ENCODE data around the gene TBC1D24. TPM values are rescaled to one million over a fixed set of nuclear protein-coding genes. Genes with fewer than 3 reads are reported as not detected.

TBC1D24 gene
- total RNA-seq, 3 donors from 2014 or later = 8.8 to 22.0 (median 16.7) TPM

DNA sequence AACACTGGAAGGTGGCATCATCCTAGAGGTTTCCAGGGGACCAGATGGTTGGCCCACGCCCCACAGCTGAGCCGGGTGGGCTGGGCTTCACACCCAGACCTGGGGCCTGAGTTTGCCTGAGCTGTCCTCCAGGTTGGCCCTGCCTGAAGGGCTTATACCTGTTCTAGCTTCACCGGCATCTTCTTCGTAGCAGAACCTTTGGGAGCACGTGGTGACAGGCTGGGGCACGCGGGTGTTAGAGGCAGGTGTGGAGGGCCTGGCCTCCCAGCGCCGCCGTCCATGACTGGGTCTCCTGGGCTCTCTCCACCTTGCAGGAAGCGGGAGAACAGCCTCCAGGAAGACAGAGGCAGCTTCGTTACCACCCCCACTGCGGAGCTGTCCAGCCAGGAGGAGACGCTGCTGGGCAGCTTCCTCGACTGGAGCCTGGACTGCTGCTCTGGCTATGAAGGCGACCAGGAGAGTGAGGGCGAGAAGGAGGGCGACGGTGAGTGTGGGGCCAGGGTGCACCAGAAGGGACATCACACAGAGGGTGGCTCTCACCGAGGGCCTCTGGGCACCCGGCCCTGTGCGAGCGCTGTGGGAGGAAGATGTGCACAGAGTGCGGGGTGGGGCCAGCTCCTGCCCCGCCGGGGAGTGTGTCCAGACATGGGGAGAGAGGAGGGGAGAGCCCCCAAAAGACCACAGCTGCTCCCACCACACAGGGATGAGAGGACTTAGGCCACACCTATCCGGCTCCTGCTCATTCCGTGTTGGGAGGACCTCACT is 19.7 kb upstream of the TBC1D24 start:
- Histone ChIP-seq H3K36me3 (no peaks in the 10 kb centered on the region), H3K4me1 (peaks cover 0 to 4% of the 10 kb centered on the region in 2 donors), H3K4me3 (no peak overlapping the region), H3K27me3 (no peaks in the 10 kb centered on the region), H3K9me3 (no peaks in the 10 kb centered on the region), H3K27ac (no peak overlapping the region)
- intact Hi-C loops (cut with DNase I; ENCODE audit: low total_unique reads) = no loop called here
- TF ChIP-seq POLR2AphosphoS5 (IDR thresholded peaks at IDR 0.05) (no peak), POLR2A (IDR thresholded peaks at IDR 0.05) (no peak)
- TF ChIP-seq, protein P1, sequence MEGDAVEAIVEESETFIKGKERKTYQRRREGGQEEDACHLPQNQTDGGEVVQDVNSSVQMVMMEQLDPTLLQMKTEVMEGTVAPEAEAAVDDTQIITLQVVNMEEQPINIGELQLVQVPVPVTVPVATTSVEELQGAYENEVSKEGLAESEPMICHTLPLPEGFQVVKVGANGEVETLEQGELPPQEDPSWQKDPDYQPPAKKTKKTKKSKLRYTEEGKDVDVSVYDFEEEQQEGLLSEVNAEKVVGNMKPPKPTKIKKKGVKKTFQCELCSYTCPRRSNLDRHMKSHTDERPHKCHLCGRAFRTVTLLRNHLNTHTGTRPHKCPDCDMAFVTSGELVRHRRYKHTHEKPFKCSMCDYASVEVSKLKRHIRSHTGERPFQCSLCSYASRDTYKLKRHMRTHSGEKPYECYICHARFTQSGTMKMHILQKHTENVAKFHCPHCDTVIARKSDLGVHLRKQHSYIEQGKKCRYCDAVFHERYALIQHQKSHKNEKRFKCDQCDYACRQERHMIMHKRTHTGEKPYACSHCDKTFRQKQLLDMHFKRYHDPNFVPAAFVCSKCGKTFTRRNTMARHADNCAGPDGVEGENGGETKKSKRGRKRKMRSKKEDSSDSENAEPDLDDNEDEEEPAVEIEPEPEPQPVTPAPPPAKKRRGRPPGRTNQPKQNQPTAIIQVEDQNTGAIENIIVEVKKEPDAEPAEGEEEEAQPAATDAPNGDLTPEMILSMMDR (IDR thresholded peaks at IDR 0.05) = no peak
- DNase-seq (ENCODE audit: low spot score in 2 of 2) = no peak

DNA sequence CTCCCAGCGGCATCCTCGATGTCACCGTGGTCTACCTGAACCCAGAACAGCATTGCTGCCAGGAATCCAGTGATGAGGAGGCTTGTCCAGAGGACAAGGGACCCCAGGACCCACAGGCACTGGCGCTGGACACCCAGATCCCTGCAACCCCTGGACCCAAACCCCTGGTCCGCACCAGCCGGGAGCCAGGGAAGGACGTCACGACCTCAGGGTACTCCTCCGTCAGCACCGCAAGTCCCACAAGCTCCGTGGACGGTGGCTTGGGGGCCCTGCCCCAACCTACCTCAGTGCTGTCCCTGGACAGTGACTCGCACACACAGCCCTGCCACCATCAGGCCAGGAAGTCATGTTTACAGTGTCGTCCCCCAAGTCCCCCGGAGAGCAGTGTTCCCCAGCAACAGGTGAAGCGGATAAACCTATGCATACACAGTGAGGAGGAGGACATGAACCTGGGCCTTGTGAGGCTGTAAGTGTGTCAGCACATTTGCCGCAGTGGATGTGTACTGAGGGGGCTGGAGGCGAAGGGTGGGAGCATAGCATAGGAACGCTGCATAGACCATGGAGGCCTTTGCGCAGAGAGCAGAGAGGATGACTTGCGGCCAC is 18.3 kb upstream of the TBC1D24 start:
- Histone ChIP-seq H3K9me3 (no peaks in the 10 kb centered on the region), H3K36me3 (no peaks in the 10 kb centered on the region), H3K27me3 (no peaks in the 10 kb centered on the region), H3K4me3 (no peak overlapping the region), H3K4me1 (peaks cover 0 to 4% of the 10 kb centered on the region in 2 donors), H3K27ac (no peak overlapping the region)
- DNase-seq (ENCODE audit: low spot score in 2 of 2) = no peak
- intact Hi-C loops (cut with DNase I; ENCODE audit: low total_unique reads) = no loop called here
- no peak for TF ChIP-seq POLR2A (IDR thresholded peaks at IDR 0.05)

DNA sequence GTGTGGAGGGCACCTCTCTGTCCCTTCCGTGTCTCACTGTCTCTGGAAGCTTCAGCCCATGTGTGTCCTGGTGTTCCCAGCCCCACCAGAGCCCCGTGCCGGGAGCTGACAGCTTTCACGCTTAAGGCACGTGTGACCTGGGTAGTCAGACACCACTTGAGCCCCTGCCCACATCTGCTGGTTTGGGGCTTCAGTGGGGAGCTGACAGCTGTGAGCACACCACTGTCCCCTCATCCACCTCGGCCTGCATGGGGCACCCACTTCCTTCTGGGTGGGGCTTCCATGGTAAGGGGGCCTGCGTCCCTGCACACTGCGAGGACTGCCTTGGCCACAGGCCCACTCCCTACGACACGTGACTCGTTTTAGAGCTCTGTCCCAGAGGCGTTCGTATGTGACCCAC is 17.7 kb upstream of the TBC1D24 start:
- Histone ChIP-seq H3K27ac (no peak overlapping the region), H3K4me1 (peaks cover 0 to 4% of the 10 kb centered on the region in 2 donors), H3K36me3 (no peaks in the 10 kb centered on the region), H3K4me3 (no peak overlapping the region), H3K27me3 (no peaks in the 10 kb centered on the region), H3K9me3 (no peaks in the 10 kb centered on the region)
- DNase-seq (ENCODE audit: low spot score in 2 of 2) = no peak
- intact Hi-C loops (cut with DNase I; ENCODE audit: low total_unique reads) = no loop called here
- TF ChIP-seq POLR2AphosphoS5 (IDR thresholded peaks at IDR 0.05) (no peak), POLR2A (IDR thresholded peaks at IDR 0.05) (no peak)
- TF ChIP-seq, protein P1 (IDR thresholded peaks at IDR 0.05) = no peak

DNA sequence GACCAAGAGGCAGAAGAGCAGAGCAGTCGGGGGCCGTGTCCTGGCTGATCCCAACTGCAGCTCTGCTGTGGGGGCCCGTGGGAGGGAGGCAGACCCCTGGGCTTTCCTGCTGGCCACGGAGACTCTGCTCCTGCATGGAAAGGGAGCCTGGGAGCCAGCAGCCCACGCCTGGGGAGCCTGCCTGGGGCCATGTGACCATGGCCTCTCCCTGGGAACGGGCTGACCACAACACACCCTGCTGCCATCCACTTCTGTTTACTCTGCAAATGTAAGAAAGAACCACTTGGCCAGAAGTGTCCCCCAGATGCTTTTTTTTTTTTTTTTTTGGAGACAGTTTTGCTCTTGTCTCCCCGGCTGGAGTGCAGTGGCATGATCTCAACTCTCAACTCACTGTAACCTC is 17.0 kb upstream of the TBC1D24 start:
- H3K9me3 ChIP-seq = no peaks in the 10 kb centered on the region
- H3K27ac ChIP-seq = no peak overlapping the region
- TF ChIP-seq, protein P1 (IDR thresholded peaks at IDR 0.05) = no peak
- TF ChIP-seq POLR2A (IDR thresholded peaks at IDR 0.05) = no peak
- TF ChIP-seq POLR2AphosphoS5 (IDR thresholded peaks at IDR 0.05) = no peak
- peaks cover 0 to 4% of the 10 kb centered on the region in 2 donors for H3K4me1 ChIP-seq
- DNase-seq (ENCODE audit: low spot score in 2 of 2) = no peak
- no peaks in the 10 kb centered on the region for H3K27me3 ChIP-seq
- intact Hi-C loops (cut with DNase I; ENCODE audit: low total_unique reads) = no loop called here
- H3K4me3 ChIP-seq = no peak overlapping the region
- no peaks in the 10 kb centered on the region for H3K36me3 ChIP-seq

DNA sequence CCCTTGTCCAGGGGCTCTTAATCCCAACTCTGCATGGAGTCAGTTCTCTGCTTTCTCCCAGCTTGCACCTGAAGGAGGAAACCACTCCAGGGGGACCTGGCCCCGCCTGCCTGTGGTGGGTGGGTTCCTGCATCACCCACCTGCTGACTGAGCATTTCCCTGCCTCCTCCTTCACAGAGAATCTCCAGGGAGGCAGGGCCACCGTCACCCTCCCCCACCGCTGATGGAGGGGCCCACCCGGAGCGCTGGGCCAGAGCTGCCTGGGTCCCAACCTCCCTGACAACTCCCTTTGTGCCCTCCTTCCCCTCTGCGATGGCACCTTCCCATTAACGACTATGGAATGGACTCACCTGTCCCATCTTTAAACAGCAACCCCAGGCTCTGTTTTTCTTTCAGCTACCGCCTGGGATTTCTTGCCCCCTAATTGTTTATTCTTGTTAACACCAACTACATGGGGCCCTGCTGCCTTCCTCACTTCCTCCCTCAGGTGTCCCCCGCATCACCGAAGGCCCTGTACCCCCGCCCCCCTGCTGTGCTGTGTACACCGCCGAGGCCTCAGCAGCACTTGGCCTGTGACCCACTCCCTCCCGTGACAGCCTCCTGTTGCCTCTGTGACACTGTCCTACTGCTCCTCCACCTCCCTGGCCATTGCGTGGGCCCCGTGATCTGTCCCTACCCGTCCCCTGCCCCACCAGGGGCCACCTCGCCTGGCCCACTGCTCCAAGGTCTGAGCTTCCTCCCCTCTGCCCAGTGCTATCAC is 15.9 kb upstream of the TBC1D24 start:
- H3K4me3 ChIP-seq = peak overlapping the region; percentile 52 to 78 (median 61)
- DNase-seq (ENCODE audit: low spot score in 2 of 2) = no peak
- no peaks in the 10 kb centered on the region for H3K9me3 ChIP-seq
- H3K27me3 ChIP-seq = no peaks in the 10 kb centered on the region
- TF ChIP-seq POLR2A (IDR thresholded peaks at IDR 0.05) (no peak), POLR2AphosphoS5 (IDR thresholded peaks at IDR 0.05) (no peak)
- TF ChIP-seq, protein P1 (IDR thresholded peaks at IDR 0.05) = no peak
- no peaks in the 10 kb centered on the region for H3K36me3 ChIP-seq
- peak overlapping the region; percentile 12 to 41 for H3K27ac ChIP-seq
- peaks cover 0 to 4% of the 10 kb centered on the region in 2 donors for H3K4me1 ChIP-seq
- intact Hi-C loops (cut with DNase I; ENCODE audit: low total_unique reads) = no loop called here

Data from breast epithelium (tissue), 4 donors.